SK-N-MC (cell line): ENCODE data around the gene NUBPL.
"Not testable (repeated sequence)": the region's sequence is repeated elsewhere in the genome, so short reads cannot be mapped to it uniquely, and the experiment has no call there.

Experiments
- EZH2 ChIP-seq: fragments of 200-600 bp; sonication (generic); IDR thresholded peaks from one replicate; pipeline ENCODE4 v1.6.1; 2017; ENCODE audit warnings: antibody characterized with exemption
- POLR2AphosphoS5 ChIP-seq: IDR thresholded peaks from 2 replicates; pipeline ENCODE4 v1.6.1; 2012; ENCODE audit warnings: mild to moderate bottlenecking, low read depth, low read length, borderline replicate concordance

DNA sequence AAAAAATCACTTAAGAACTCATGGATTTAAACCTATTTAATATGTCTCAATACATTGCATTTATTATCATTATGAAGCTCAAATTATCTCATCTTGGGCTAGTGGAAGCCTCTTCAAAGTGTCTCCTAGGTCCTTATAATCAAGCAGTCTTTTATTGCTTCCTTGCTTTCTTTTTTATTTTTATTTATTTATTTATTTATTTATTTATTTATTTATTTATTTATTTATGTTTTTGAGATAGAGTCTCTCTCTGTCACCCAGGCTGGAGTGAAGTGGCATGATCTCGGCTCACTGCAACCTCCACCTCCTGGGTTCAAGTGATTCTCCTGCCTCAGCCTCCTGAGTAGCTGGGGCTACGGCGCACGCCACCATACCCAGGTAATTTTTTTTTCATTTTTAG, 329.0 kb downstream of the NUBPL start:
- TF ChIP-seq POLR2AphosphoS5, EZH2: not testable (repeated sequence)
